Measurements from ENCODE around the gene HIRA.

- no peak for TF ChIP-seq CTCF (IDR thresholded peaks at IDR 0.05; ENCODE audit: borderline replicate concordance, extremely low read depth, low read length, poor library complexity, severe bottlenecking)
- no peak for TF ChIP-seq EZH2 (IDR thresholded peaks at IDR 0.05; ENCODE audit: borderline replicate concordance, low read depth, low read length, severe bottlenecking)
These were observed 145.7 kb downstream of the HIRA start for GRCh38 chr22:19285831-19286230.

Measured in DND-41 (cell line).